K562 (cell line): ENCODE results near the gene THUMPD1. TPM values are rescaled to one million over a fixed set of nuclear protein-coding genes. Genes with fewer than 3 reads are reported as not detected.

ENCODE experiments used
- L3MBTL2 ChIP-seq: fragments of 450-650 bp; IDR thresholded peaks from 2 replicates; pipeline ENCODE4 v1.6.1; 2016; ENCODE audit warnings: mild to moderate bottlenecking, moderate library complexity
- SMARCA4 ChIP-seq: fragments of 450-650 bp; IDR thresholded peaks from 2 replicates; pipeline ENCODE4 v1.6.1; 2016
- ZC3H8 ChIP-seq: fragments of 450-650 bp; IDR thresholded peaks from 2 replicates; pipeline ENCODE4 v1.6.1; 2017
- ZNF507 ChIP-seq: conservative IDR thresholded peaks from 2 replicates; pipeline ENCODE4 v1.6.1; 2017; ENCODE audit warnings: missing genetic modification characterization, missing compliant biosample characterization
- polyA plus RNA-seq, 8 experiments: library from polyadenylated mRNA; depleted of rRNA in 4 of 8; stranded (reverse) in 5 of 8; unstranded in 3 of 8; fragments of >200 nt; fragmentation: Nextera tagmentation in 2 of 8; fragmentation: Illumina TruSeq in 1 of 8; extraction: Ambion mirVana in 2 of 8; extraction: Trizol in 1 of 8; gene quantifications; 2 replicates each; pipeline versions ENCODE4 v1.2.1 to v1.2.3, GENCODE V29; 2011 to 2014; ENCODE audit warnings: inconsistent platforms in 1 of 8, missing spikeins in 1 of 8
- total RNA-seq, 7 experiments: library from RNA; depleted of rRNA in 6 of 7; stranded (reverse); fragments of >200 nt in 6 of 7; fragmentation: Illumina TruSeq in 2 of 7; extraction: Trizol in 2 of 7; gene quantifications; 2 replicates each; pipeline versions ENCODE4 v1.2.1 to v1.2.3, GENCODE V29; 2011 to 2021; ENCODE audit warnings: low replicate concordance in 1 of 7
- TF ChIP-seq, protein P1 (sequence below): fragments of 200-600 bp; sonication (generic); IDR thresholded peaks from one replicate; pipeline ENCODE4 v1.6.1; 2012; ENCODE audit warnings: mild to moderate bottlenecking, low read depth, low read length, inconsistent platforms
- TF ChIP-seq, protein P2 (sequence below), 2 experiments: IDR thresholded peaks; 2 replicates each; pipeline ENCODE4 v1.6.1; 2011; ENCODE audit warnings: borderline replicate concordance in 1 of 2, control low read depth in 1 of 2, low read depth in 1 of 2, low read length in 1 of 2, mild to moderate bottlenecking in 1 of 2, mixed read lengths in 1 of 2, moderate library complexity in 1 of 2; ENCODE audit not compliant: insufficient read depth in 1 of 2, insufficient read length in 1 of 2, poor library complexity in 1 of 2, severe bottlenecking in 1 of 2; ENCODE audit errors: extremely low read depth in 1 of 2
- TF ChIP-seq, protein P3 (sequence below), 2 experiments: fragments of 200-800 bp in 1 of 2; sonication (Bioruptor generic) in 1 of 2; sonication (generic) in 1 of 2; formaldehyde crosslinking in 1 of 2; IDR thresholded peaks in 1 of 2; conservative IDR thresholded peaks in 1 of 2; 2 replicates each; pipeline versions ENCODE4 v1.5.0 to v1.6.1; 2016 to 2020; ENCODE audit warnings: missing compliant biosample characterization in 1 of 2, missing genetic modification characterization in 1 of 2, missing genetic modification reagents in 1 of 2
- TF ChIP-seq, protein P4 (sequence below): fragments of 450-650 bp; IDR thresholded peaks from 2 replicates; pipeline ENCODE4 v1.6.1; 2016
- TF ChIP-seq, protein P5 (sequence below): fragments of 450-650 bp; formaldehyde crosslinking; IDR thresholded peaks from 2 replicates; pipeline ENCODE4 v1.4.0; 2022; ENCODE audit warnings: missing genetic modification characterization

Gene THUMPD1
- total and polyA plus RNA-seq, 9 of the 15 experiments (the other 6 are each of a cell fraction or from before 2014, with no cell fraction given), result 37.8 to 101 (median 56.8) TPM

DNA sequence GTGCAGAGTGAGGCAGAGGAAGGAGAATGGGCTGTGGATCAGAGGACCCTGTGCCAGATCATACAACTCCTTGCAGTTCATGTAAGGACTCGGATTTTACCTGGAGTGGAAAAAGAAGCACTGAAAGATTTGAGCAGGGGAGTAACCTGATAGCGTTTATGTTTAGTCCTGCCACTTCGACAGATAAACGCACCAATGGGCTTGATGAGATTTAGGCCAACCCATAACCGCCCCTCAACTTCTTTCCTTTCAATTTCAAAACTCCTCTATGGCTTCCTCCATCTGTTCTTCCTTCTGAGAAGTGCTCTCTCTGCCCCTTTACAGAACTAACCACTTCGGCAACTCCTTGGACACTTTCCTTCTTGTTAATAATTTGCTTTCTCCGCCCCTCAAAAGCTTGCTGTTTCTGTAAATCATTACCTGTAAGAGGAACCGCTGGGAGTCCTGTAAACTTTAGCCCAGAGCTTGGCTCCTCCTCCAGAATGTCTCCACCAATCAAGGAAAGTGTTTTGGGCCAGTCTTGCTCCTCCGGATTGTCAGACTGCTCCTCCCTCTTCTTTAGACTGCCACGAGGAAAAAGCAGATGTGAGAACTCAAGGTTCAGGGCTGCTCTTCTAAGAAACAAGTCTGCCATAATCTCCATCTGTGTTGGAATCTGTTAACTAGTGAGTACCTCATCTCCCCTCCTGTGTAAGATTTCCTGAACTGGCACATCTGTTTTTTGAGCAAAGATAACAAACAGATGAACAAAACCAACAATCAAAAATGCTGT, 22.0 kb upstream of the THUMPD1 start, which contains the start of gene ACSM3 (continued):
- TF ChIP-seq, protein P1, sequence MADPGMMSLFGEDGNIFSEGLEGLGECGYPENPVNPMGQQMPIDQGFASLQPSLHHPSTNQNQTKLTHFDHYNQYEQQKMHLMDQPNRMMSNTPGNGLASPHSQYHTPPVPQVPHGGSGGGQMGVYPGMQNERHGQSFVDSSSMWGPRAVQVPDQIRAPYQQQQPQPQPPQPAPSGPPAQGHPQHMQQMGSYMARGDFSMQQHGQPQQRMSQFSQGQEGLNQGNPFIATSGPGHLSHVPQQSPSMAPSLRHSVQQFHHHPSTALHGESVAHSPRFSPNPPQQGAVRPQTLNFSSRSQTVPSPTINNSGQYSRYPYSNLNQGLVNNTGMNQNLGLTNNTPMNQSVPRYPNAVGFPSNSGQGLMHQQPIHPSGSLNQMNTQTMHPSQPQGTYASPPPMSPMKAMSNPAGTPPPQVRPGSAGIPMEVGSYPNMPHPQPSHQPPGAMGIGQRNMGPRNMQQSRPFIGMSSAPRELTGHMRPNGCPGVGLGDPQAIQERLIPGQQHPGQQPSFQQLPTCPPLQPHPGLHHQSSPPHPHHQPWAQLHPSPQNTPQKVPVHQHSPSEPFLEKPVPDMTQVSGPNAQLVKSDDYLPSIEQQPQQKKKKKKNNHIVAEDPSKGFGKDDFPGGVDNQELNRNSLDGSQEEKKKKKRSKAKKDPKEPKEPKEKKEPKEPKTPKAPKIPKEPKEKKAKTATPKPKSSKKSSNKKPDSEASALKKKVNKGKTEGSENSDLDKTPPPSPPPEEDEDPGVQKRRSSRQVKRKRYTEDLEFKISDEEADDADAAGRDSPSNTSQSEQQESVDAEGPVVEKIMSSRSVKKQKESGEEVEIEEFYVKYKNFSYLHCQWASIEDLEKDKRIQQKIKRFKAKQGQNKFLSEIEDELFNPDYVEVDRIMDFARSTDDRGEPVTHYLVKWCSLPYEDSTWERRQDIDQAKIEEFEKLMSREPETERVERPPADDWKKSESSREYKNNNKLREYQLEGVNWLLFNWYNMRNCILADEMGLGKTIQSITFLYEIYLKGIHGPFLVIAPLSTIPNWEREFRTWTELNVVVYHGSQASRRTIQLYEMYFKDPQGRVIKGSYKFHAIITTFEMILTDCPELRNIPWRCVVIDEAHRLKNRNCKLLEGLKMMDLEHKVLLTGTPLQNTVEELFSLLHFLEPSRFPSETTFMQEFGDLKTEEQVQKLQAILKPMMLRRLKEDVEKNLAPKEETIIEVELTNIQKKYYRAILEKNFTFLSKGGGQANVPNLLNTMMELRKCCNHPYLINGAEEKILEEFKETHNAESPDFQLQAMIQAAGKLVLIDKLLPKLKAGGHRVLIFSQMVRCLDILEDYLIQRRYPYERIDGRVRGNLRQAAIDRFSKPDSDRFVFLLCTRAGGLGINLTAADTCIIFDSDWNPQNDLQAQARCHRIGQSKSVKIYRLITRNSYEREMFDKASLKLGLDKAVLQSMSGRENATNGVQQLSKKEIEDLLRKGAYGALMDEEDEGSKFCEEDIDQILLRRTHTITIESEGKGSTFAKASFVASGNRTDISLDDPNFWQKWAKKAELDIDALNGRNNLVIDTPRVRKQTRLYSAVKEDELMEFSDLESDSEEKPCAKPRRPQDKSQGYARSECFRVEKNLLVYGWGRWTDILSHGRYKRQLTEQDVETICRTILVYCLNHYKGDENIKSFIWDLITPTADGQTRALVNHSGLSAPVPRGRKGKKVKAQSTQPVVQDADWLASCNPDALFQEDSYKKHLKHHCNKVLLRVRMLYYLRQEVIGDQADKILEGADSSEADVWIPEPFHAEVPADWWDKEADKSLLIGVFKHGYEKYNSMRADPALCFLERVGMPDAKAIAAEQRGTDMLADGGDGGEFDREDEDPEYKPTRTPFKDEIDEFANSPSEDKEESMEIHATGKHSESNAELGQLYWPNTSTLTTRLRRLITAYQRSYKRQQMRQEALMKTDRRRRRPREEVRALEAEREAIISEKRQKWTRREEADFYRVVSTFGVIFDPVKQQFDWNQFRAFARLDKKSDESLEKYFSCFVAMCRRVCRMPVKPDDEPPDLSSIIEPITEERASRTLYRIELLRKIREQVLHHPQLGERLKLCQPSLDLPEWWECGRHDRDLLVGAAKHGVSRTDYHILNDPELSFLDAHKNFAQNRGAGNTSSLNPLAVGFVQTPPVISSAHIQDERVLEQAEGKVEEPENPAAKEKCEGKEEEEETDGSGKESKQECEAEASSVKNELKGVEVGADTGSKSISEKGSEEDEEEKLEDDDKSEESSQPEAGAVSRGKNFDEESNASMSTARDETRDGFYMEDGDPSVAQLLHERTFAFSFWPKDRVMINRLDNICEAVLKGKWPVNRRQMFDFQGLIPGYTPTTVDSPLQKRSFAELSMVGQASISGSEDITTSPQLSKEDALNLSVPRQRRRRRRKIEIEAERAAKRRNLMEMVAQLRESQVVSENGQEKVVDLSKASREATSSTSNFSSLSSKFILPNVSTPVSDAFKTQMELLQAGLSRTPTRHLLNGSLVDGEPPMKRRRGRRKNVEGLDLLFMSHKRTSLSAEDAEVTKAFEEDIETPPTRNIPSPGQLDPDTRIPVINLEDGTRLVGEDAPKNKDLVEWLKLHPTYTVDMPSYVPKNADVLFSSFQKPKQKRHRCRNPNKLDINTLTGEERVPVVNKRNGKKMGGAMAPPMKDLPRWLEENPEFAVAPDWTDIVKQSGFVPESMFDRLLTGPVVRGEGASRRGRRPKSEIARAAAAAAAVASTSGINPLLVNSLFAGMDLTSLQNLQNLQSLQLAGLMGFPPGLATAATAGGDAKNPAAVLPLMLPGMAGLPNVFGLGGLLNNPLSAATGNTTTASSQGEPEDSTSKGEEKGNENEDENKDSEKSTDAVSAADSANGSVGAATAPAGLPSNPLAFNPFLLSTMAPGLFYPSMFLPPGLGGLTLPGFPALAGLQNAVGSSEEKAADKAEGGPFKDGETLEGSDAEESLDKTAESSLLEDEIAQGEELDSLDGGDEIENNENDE, result no peak
- TF ChIP-seq, protein P2, sequence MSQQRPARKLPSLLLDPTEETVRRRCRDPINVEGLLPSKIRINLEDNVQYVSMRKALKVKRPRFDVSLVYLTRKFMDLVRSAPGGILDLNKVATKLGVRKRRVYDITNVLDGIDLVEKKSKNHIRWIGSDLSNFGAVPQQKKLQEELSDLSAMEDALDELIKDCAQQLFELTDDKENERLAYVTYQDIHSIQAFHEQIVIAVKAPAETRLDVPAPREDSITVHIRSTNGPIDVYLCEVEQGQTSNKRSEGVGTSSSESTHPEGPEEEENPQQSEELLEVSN (IDR thresholded peaks at IDR 0.05; ENCODE audit: borderline replicate concordance in 1 of 2, extremely low read depth in 1 of 2, insufficient read depth in 1 of 2, insufficient read length in 1 of 2, low read depth in 1 of 2, low read length in 1 of 2, poor library complexity in 1 of 2, severe bottlenecking in 1 of 2), result peak in 1 of 2 experiments; percentile 40
- peak; percentile 93 for TF ChIP-seq L3MBTL2
- no peak for TF ChIP-seq ZNF507
- TF ChIP-seq, protein P3, sequence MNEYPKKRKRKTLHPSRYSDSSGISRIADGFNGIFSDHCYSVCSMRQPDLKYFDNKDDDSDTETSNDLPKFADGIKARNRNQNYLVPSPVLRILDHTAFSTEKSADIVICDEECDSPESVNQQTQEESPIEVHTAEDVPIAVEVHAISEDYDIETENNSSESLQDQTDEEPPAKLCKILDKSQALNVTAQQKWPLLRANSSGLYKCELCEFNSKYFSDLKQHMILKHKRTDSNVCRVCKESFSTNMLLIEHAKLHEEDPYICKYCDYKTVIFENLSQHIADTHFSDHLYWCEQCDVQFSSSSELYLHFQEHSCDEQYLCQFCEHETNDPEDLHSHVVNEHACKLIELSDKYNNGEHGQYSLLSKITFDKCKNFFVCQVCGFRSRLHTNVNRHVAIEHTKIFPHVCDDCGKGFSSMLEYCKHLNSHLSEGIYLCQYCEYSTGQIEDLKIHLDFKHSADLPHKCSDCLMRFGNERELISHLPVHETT (CRISPR knock-in tag; conservative IDR thresholded peaks at IDR 0.05 in 1 of 2, IDR thresholded peaks at IDR 0.05 in 1 of 2), result no peak
- TF ChIP-seq ZC3H8, result no peak
- TF ChIP-seq SMARCA4, result no peak
- TF ChIP-seq, protein P4, sequence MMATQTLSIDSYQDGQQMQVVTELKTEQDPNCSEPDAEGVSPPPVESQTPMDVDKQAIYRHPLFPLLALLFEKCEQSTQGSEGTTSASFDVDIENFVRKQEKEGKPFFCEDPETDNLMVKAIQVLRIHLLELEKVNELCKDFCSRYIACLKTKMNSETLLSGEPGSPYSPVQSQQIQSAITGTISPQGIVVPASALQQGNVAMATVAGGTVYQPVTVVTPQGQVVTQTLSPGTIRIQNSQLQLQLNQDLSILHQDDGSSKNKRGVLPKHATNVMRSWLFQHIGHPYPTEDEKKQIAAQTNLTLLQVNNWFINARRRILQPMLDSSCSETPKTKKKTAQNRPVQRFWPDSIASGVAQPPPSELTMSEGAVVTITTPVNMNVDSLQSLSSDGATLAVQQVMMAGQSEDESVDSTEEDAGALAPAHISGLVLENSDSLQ, result peak; percentile 84
- TF ChIP-seq, protein P5, sequence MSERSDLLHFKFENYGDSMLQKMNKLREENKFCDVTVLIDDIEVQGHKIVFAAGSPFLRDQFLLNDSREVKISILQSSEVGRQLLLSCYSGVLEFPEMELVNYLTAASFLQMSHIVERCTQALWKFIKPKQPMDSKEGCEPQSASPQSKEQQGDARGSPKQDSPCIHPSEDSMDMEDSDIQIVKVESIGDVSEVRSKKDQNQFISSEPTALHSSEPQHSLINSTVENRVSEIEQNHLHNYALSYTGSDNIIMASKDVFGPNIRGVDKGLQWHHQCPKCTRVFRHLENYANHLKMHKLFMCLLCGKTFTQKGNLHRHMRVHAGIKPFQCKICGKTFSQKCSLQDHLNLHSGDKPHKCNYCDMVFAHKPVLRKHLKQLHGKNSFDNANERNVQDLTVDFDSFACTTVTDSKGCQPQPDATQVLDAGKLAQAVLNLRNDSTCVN (CRISPR knock-in tag), result peak; percentile 48; the same call in 1 of the 2 replicates
